Measurements from ENCODE around the gene IFIT1B. TPM values are rescaled to one million over a fixed set of nuclear protein-coding genes. Genes with fewer than 3 reads are reported as not detected.
"Not testable (repeated sequence)": the region's sequence is repeated elsewhere in the genome, so short reads cannot be mapped to it uniquely, and the experiment has no call there.

IFIT1B gene
- total RNA-seq, 1 experiment from 2014 or later = not detected

GRCh38 chr10:89348481-89348880, 29.4 kb upstream of the IFIT1B start:
- no peak for TF ChIP-seq EZH2 (IDR thresholded peaks at IDR 0.05; ENCODE audit: borderline replicate concordance, low read depth, low read length, poor library complexity, severe bottlenecking)
- CTCF ChIA-PET = no interaction called here

GRCh38 chr10:89348975-89349374, 28.9 kb upstream of the IFIT1B start:
- intact Hi-C loops (cut with micrococcal nuclease; ENCODE audit: unreplicated experiment) = no loop called here
- no peak for DNase-seq (ENCODE audit: low spot score)
- no TSS peak for BruUV-seq (replicated peaks)
- Histone ChIP-seq H3K27ac (ENCODE audit: low read depth, low read length, poor library complexity, severe bottlenecking) (peak overlapping the region; percentile 88), H3K4me3 (ENCODE audit: low read depth, low read length, poor library complexity, severe bottlenecking) (no peak overlapping the region), H3K36me3 (ENCODE audit: insufficient read depth, low read length, poor library complexity, severe bottlenecking) (no peaks in the 10 kb centered on the region), H3K9me3 (ENCODE audit: low read depth, low read length, poor library complexity, severe bottlenecking) (no peaks in the 10 kb centered on the region), H3K27me3 (replicated peaks; ENCODE audit: insufficient read depth, low read depth, low read length, poor library complexity) (no peaks in the 10 kb centered on the region), H3K4me1 (ENCODE audit: insufficient read depth, low read length, poor library complexity, severe bottlenecking) (peaks cover 72% of the 10 kb centered on the region)
- ChIA-PET CTCF (no interaction called here), POLR2A (ENCODE audit: low non-redundant PET) (no interaction called here)
- TF ChIP-seq CTCF (conservative IDR thresholded peaks at IDR 0.05; ENCODE audit: low read depth, low read length) = no peak
- TF ChIP-seq EZH2 (IDR thresholded peaks at IDR 0.05; ENCODE audit: borderline replicate concordance, low read depth, low read length, poor library complexity, severe bottlenecking) = no peak

More at GRCh38 chr10:89348481-89348880, 29.4 kb upstream of the IFIT1B start:
- POLR2A ChIA-PET (ENCODE audit: low non-redundant PET) = no interaction called here
- no peaks in the 10 kb centered on the region for H3K9me3 ChIP-seq (ENCODE audit: low read depth, low read length, poor library complexity, severe bottlenecking)
- BruUV-seq (replicated peaks) = no TSS peak
- peak overlapping the region; percentile 88 for H3K27ac ChIP-seq (ENCODE audit: low read depth, low read length, poor library complexity, severe bottlenecking)
- H3K27me3 ChIP-seq (replicated peaks; ENCODE audit: insufficient read depth, low read depth, low read length, poor library complexity) = no peaks in the 10 kb centered on the region
- no peaks in the 10 kb centered on the region for H3K36me3 ChIP-seq (ENCODE audit: insufficient read depth, low read length, poor library complexity, severe bottlenecking)
- intact Hi-C loops (cut with micrococcal nuclease; ENCODE audit: unreplicated experiment) = no loop called here
- H3K4me3 ChIP-seq (ENCODE audit: low read depth, low read length, poor library complexity, severe bottlenecking) = no peak overlapping the region
- peaks cover 72% of the 10 kb centered on the region for H3K4me1 ChIP-seq (ENCODE audit: insufficient read depth, low read length, poor library complexity, severe bottlenecking)
- DNase-seq (ENCODE audit: low spot score) = no peak

GRCh38 chr10:89350631-89351315, 27.1 kb upstream of the IFIT1B start:
- DNase-seq (ENCODE audit: low spot score); H3K36me3 ChIP-seq (ENCODE audit: insufficient read depth, low read length, poor library complexity, severe bottlenecking); CTCF ChIA-PET; H3K9me3 ChIP-seq (ENCODE audit: low read depth, low read length, poor library complexity, severe bottlenecking); POLR2A ChIA-PET (ENCODE audit: low non-redundant PET); BruUV-seq (replicated peaks); intact Hi-C loops (cut with micrococcal nuclease; ENCODE audit: unreplicated experiment); H3K4me3 ChIP-seq (ENCODE audit: low read depth, low read length, poor library complexity, severe bottlenecking); H3K27me3 ChIP-seq (replicated peaks; ENCODE audit: insufficient read depth, low read depth, low read length, poor library complexity): not testable (repeated sequence)
- peaks cover 71% of the 10 kb centered on the region for H3K4me1 ChIP-seq (ENCODE audit: insufficient read depth, low read length, poor library complexity, severe bottlenecking)
- H3K27ac ChIP-seq (ENCODE audit: low read depth, low read length, poor library complexity, severe bottlenecking) = peak overlapping the region; percentile 84

GRCh38 chr10:89351412-89351779, 26.5 kb upstream of the IFIT1B start:
- no peak for DNase-seq (ENCODE audit: low spot score)
- H3K36me3 ChIP-seq (ENCODE audit: insufficient read depth, low read length, poor library complexity, severe bottlenecking) = no peaks in the 10 kb centered on the region
- intact Hi-C loops (cut with micrococcal nuclease; ENCODE audit: unreplicated experiment) = no loop called here
- no peaks in the 10 kb centered on the region for H3K27me3 ChIP-seq (replicated peaks; ENCODE audit: insufficient read depth, low read depth, low read length, poor library complexity)
- ChIA-PET POLR2A (ENCODE audit: low non-redundant PET) (no interaction called here), CTCF (no interaction called here)
- no TSS peak for BruUV-seq (replicated peaks)
- H3K4me3 ChIP-seq (ENCODE audit: low read depth, low read length, poor library complexity, severe bottlenecking) = no peak overlapping the region
- no peak for TF ChIP-seq EZH2 (IDR thresholded peaks at IDR 0.05; ENCODE audit: borderline replicate concordance, low read depth, low read length, poor library complexity, severe bottlenecking)
- no peak for TF ChIP-seq CTCF (conservative IDR thresholded peaks at IDR 0.05; ENCODE audit: low read depth, low read length)
- peak overlapping the region; percentile 84 for H3K27ac ChIP-seq (ENCODE audit: low read depth, low read length, poor library complexity, severe bottlenecking)
- peaks cover 66% of the 10 kb centered on the region for H3K4me1 ChIP-seq (ENCODE audit: insufficient read depth, low read length, poor library complexity, severe bottlenecking)
- no peaks in the 10 kb centered on the region for H3K9me3 ChIP-seq (ENCODE audit: low read depth, low read length, poor library complexity, severe bottlenecking)

Data from A673 (cell line).